Neuronal stem cell (in vitro differentiated cells): ENCODE results near the gene KRTAP4-8.

Experiments
- DNase-seq: peaks from one replicate; pipeline ENCODE4 v3.0.0-alpha.2; 2013; ENCODE audit warnings: low spot score
- H2AFZ ChIP-seq: one replicate; pipeline ENCODE4 v1.6.1; 2013; ENCODE audit warnings: mild to moderate bottlenecking, low read length, inconsistent platforms
- H2AK5ac ChIP-seq: 2 replicates; pipeline ENCODE4 v1.6.1; 2013; ENCODE audit warnings: low read depth, mild to moderate bottlenecking, inconsistent platforms, low read length, moderate library complexity, mixed read lengths
- H2BK120ac ChIP-seq: 2 replicates; pipeline ENCODE4 v1.6.1; 2013; ENCODE audit warnings: low read depth, mild to moderate bottlenecking, inconsistent platforms, low read length, moderate library complexity, mixed read lengths
- H2BK12ac ChIP-seq: one replicate; pipeline ENCODE4 v1.6.1; 2013; ENCODE audit warnings: low read length, inconsistent platforms
- H2BK15ac ChIP-seq: 2 replicates; pipeline ENCODE4 v1.6.1; 2013; ENCODE audit warnings: mild to moderate bottlenecking, low read length, inconsistent platforms, mixed read lengths
- H2BK5ac ChIP-seq: one replicate; pipeline ENCODE4 v1.6.1; 2013; ENCODE audit warnings: inconsistent platforms, mild to moderate bottlenecking, low read length, moderate library complexity
- H3K14ac ChIP-seq: one replicate; pipeline ENCODE4 v1.6.1; 2013; ENCODE audit warnings: low read length, inconsistent platforms
- H3K18ac ChIP-seq: 2 replicates; pipeline ENCODE4 v1.6.1; 2013; ENCODE audit warnings: low read length, inconsistent platforms
- H3K23ac ChIP-seq: 2 replicates; pipeline ENCODE4 v1.6.1; 2013; ENCODE audit warnings: low read depth, mild to moderate bottlenecking, mixed read lengths, low read length, inconsistent platforms; ENCODE audit not compliant: poor library complexity
- H3K27ac ChIP-seq: replicated peaks from 3 replicates; pipeline ENCODE4 v1.5.1; 2013; ENCODE audit warnings: low read length, inconsistent platforms
- H3K27me3 ChIP-seq, 3 experiments: 2 replicates each; pipeline ENCODE4 v1.6.1; 2013; ENCODE audit warnings: low read length in 3 of 3, mild to moderate bottlenecking in 2 of 3, inconsistent platforms in 1 of 3, low read depth in 1 of 3, mixed read lengths in 1 of 3, moderate library complexity in 1 of 3; ENCODE audit not compliant: control insufficient read depth in 3 of 3, insufficient read depth in 3 of 3
- H3K36me3 ChIP-seq, 2 donors: replicated peaks in 1 of 2; 2 replicates each; pipeline ENCODE4 v1.6.1; 2013; ENCODE audit warnings: low read length in 2 of 2; ENCODE audit not compliant: control insufficient read depth in 2 of 2, insufficient read depth in 2 of 2
- H3K4ac ChIP-seq: 2 replicates; pipeline ENCODE4 v1.6.1; 2013; ENCODE audit warnings: inconsistent platforms, mild to moderate bottlenecking, low read length, moderate library complexity
- H3K4me1 ChIP-seq, 2 donors: 1 replicate in 1 of 2; 2 replicates in 1 of 2; pipeline ENCODE4 v1.6.1; 2013; ENCODE audit warnings: low read length in 2 of 2, low read depth in 1 of 2; ENCODE audit not compliant: control insufficient read depth in 2 of 2, insufficient read depth in 1 of 2
- H3K4me2 ChIP-seq: one replicate; pipeline ENCODE4 v1.6.1; 2013; ENCODE audit warnings: mild to moderate bottlenecking, low read length, inconsistent platforms; ENCODE audit not compliant: insufficient read depth, poor library complexity, severe bottlenecking
- H3K4me3 ChIP-seq, 2 donors: 2 replicates each; pipeline ENCODE4 v1.5.1; 2013; ENCODE audit warnings: low read length in 2 of 2, mild to moderate bottlenecking in 2 of 2, inconsistent platforms in 1 of 2, moderate library complexity in 1 of 2
- H3K79me1 ChIP-seq: one replicate; pipeline ENCODE4 v1.6.1; 2013; ENCODE audit warnings: low read depth, mild to moderate bottlenecking, inconsistent platforms, low read length, moderate library complexity
- H3K9ac ChIP-seq: one replicate; pipeline ENCODE4 v1.6.1; 2013; ENCODE audit warnings: mild to moderate bottlenecking, low read depth, low read length, inconsistent platforms; ENCODE audit not compliant: poor library complexity
- H3K9me3 ChIP-seq, 2 donors: replicated peaks in 1 of 2; 2 replicates each; pipeline versions ENCODE3 to v1.6.1; 2013; ENCODE audit warnings: low read length in 2 of 2, mild to moderate bottlenecking in 2 of 2, inconsistent platforms in 1 of 2, low read depth in 1 of 2, mixed read lengths in 1 of 2, moderate library complexity in 1 of 2; ENCODE audit not compliant: control insufficient read depth in 2 of 2, insufficient read depth in 1 of 2
- H4K8ac ChIP-seq: one replicate; pipeline ENCODE4 v1.6.1; 2013; ENCODE audit warnings: low read depth, mild to moderate bottlenecking, inconsistent platforms, low read length, moderate library complexity
- H4K91ac ChIP-seq: one replicate; pipeline ENCODE4 v1.6.1; 2013; ENCODE audit warnings: low read length, low read depth, mild to moderate bottlenecking, inconsistent platforms; ENCODE audit not compliant: poor library complexity
- WGBS, 2 donors: extraction: QIAGEN DNeasy Blood & Tissue Kit; methylation state at CpG; one replicate each; pipeline ENCODE4 v1.1.7; 2013; ENCODE audit warnings: missing lambda C conversion rate in 2 of 2, mixed read lengths in 1 of 2; ENCODE audit not compliant: insufficient read length in 2 of 2, insufficient replicate concordance in 1 of 2; ENCODE audit errors: extremely low coverage in 2 of 2; 5-methylcytosine and 5-hydroxymethylcytosine counted together

The KRTAP4-8 gene

GRCh38 chr17:41054025-41054424 is 43.9 kb downstream of the KRTAP4-8 start:
- Histone ChIP-seq H2BK12ac (no peak overlapping the region), H3K79me1 (no peaks in the 10 kb centered on the region), H3K9ac (no peak overlapping the region), H2AFZ (no peak overlapping the region), H3K9me3 (peaks cover 0 to 2% of the 10 kb centered on the region in 2 donors), H2AK5ac (no peak overlapping the region), H3K4me3 (no peak overlapping the region), H3K27me3 (no peaks in the 10 kb centered on the region), H3K23ac (no peak overlapping the region), H3K4ac (no peak overlapping the region), H3K14ac (no peak overlapping the region), H2BK120ac (no peak overlapping the region), H3K18ac (no peak overlapping the region), H2BK15ac (no peak overlapping the region), H4K8ac (no peak overlapping the region), H3K36me3 (no peaks in the 10 kb centered on the region), H3K4me2 (no peak overlapping the region), H4K91ac (no peak overlapping the region), H3K4me1 (no peaks in the 10 kb centered on the region), H2BK5ac (no peak overlapping the region), H3K27ac (no peak overlapping the region)
- DNase-seq: no peak
- WGBS, 2 donors: no CpG with 5 or more reads among the region's 4 CpGs

- Histone ChIP-seq H3K23ac (no peak overlapping the region), H2AK5ac (no peak overlapping the region), H3K4me1 (no peaks in the 10 kb centered on the region), H3K4me2 (no peak overlapping the region), H3K36me3 (no peaks in the 10 kb centered on the region), H2BK120ac (no peak overlapping the region), H2AFZ (no peak overlapping the region), H4K91ac (no peak overlapping the region), H3K4me3 (no peak overlapping the region), H3K14ac (no peak overlapping the region), H3K79me1 (no peaks in the 10 kb centered on the region), H3K9ac (no peak overlapping the region), H3K4ac (no peak overlapping the region), H3K27me3 (no peaks in the 10 kb centered on the region), H2BK5ac (no peak overlapping the region), H3K27ac (no peak overlapping the region), H3K9me3 (peaks cover 0 to 2% of the 10 kb centered on the region in 2 donors), H2BK15ac (no peak overlapping the region), H3K18ac (no peak overlapping the region), H4K8ac (no peak overlapping the region), H2BK12ac (no peak overlapping the region)
- no peak for DNase-seq
These were observed 45.4 kb downstream of the KRTAP4-8 start for GRCh38 chr17:41052566-41052965.

GRCh38 chr17:41049110-41049509 is 48.8 kb downstream of the KRTAP4-8 start:
- Histone ChIP-seq H3K4ac (no peak overlapping the region), H2BK15ac (no peak overlapping the region), H4K91ac (no peak overlapping the region), H3K4me2 (no peak overlapping the region), H2BK12ac (no peak overlapping the region), H2AK5ac (no peak overlapping the region), H3K9ac (no peak overlapping the region), H4K8ac (no peak overlapping the region), H3K14ac (no peak overlapping the region), H3K18ac (no peak overlapping the region), H3K36me3 (no peaks in the 10 kb centered on the region), H2BK120ac (no peak overlapping the region), H3K27ac (no peak overlapping the region), H3K23ac (no peak overlapping the region), H3K4me1 (no peaks in the 10 kb centered on the region), H3K4me3 (no peak overlapping the region), H3K27me3 (no peaks in the 10 kb centered on the region), H3K9me3 (no peaks in the 10 kb centered on the region), H2BK5ac (no peak overlapping the region), H3K79me1 (no peaks in the 10 kb centered on the region), H2AFZ (no peak overlapping the region)
- whole genome bisulfite sequencing, 2 donors: no CpG with 5 or more reads among the region's 2 CpGs
- DNase-seq: no peak

- Histone ChIP-seq H2AK5ac (no peak overlapping the region), H3K18ac (no peak overlapping the region), H3K4me1 (no peaks in the 10 kb centered on the region), H2BK12ac (no peak overlapping the region), H2BK5ac (no peak overlapping the region), H3K4me3 (no peak overlapping the region), H2AFZ (no peak overlapping the region), H3K27me3 (no peaks in the 10 kb centered on the region), H3K14ac (no peak overlapping the region), H3K9ac (no peak overlapping the region), H3K9me3 (no peaks in the 10 kb centered on the region), H3K4me2 (no peak overlapping the region), H3K79me1 (no peaks in the 10 kb centered on the region), H2BK120ac (no peak overlapping the region), H3K4ac (no peak overlapping the region), H3K23ac (no peak overlapping the region), H4K8ac (no peak overlapping the region), H3K36me3 (no peaks in the 10 kb centered on the region), H4K91ac (no peak overlapping the region), H3K27ac (no peak overlapping the region), H2BK15ac (no peak overlapping the region)
- no CpG with 5 or more reads among the region's 7 CpGs for WGBS, 2 donors
- DNase-seq: no peak
These were observed 49.5 kb downstream of the KRTAP4-8 start for GRCh38 chr17:41048441-41048840.
